ENCODE results near the gene KLKB1.

KLKB1 gene

DNA sequence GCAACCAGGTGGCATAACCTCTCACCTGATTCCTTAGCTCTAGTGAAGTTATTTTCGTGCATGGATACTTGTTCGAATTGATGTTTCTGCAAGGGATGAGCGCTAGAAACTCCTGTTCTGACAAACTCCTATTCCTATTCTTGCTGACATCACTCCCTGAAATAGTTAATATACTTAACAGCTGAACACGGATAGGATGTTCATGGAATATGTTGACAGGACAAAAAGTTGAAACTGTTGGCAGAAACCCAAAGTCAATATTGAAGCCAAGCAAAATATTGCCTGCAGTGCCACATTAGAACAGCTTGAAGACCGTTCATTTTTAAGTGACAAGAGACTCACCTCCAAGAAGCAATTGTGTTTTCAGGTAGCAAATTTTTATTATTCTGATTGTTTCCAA, at the start of gene KLKB1:
TSS of gene KLKB1 (plus strand) at position 287 of the 400 bp plus-strand sequence. CDS start 689 bp downstream, outside the sequence.
- no peak for DNase-seq

DNA sequence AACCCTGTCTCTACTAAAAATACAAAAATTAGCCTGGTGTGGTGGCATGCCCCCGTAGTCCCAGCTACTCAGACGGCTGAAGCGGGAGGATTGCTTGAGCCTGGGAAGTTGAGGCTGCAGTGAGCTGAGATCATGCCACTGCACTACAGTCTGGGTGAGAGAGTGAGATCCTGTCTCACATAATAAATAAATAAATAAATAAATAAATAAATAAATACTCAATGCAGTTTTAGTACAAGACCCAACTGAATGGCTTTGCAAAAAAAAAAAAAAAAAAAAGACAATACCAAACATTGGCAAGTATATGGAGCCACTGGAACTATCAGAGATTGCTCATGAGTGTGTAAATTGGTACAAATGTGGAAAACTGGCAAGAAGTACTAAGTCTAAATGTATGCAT, 39.2 kb upstream of the KLKB1 start:
- DNase-seq = no peak

DNA sequence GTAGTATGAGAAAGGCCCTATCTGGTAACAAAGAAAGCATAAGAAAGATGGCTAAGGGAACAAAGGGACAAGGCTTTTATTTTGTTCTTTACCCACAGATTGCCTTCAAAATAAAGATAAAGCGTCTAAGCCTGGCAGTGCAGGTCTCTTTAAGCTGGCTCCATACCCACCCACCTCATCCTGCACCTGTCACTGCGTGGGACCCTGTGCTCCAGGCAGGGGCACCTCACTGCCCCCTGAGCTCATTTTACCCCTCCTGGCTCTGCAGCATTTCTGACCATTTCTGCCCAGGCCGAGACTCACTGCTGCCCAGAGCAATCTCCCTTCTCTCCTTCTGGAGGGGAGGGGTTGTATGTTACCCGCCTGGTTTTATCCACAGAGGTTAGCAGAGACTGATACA, 37.7 kb upstream of the KLKB1 start:
- DNase-seq = no peak

DNA sequence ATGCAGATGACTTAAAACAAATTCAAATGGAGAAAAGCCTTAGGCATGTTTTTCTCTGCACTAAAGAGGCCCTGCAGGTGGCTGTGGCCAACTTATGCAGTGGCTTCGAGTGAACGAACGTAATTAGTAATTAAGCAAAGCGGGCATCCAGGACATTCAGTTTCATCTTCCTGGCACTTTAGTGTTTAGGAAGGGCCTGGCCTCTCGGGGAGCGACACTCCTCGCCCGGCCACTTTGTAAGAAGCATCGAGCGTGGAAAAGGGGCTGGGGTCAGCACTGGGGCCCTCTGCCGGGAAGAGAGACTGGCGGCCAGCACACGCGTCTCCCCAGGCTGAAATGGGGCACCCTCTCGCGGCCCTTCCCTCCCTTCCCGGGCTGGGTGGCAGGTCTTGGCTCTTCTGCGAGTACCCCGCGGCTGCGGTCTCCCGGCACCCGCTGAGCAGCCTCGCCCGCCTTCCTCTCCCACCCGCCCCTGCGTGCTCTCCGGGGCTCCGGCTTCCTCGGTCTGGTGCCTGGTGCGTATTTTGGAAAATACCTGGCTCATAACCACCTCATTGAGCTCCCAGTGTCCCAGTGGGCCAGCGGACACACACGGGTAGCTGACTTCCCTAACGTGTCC, 36.6 kb upstream of the KLKB1 start:
- DNase-seq = peak; percentile 1

DNA sequence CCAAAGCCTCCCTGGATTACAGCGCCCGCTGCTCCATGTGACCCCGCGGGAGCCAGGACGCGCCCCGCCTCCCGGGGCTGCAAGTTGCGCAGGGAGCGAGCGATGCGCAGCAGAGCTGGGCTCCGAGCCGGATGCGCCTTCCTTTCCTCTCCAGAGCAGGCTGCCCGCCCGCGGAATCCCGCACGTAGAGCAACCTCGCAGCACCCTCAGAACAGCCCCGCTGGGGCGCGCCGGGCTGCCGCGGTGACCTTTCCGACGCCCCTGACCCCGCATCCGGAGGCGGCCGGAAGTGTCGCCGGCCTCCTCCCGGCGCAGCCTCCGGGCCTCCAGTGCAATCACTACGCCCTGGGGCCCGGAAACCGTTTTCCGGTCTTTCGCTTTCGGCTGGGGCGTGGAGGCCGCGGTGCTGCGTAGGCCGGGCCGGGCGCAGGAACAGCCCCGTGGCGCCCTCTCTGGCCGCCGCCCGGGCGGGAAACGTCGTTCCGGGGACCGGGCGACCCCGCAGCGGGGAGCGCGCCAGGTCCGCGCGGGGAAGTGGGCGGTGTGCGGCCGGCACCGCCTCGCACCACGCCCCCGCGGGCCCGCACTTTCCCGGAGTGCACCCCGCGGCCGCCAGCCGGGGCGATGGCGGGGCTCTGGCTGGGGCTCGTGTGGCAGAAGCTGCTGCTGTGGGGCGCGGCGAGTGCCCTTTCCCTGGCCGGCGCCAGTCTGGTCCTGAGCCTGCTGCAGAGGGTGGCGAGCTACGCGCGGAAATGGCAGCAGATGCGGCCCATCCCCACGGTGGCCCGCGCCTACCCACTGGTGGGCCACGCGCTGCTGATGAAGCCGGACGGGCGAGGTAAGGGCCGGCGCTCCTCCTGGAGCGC, 35.9 kb upstream of the KLKB1 start, which contains the start of gene CYP4V2:
TSS of gene CYP4V2 (plus strand) at position 368 of the 866 bp plus-strand sequence. CDS start at position 625, 257 bp downstream.
- DNase-seq = peak; percentile 64

DNA sequence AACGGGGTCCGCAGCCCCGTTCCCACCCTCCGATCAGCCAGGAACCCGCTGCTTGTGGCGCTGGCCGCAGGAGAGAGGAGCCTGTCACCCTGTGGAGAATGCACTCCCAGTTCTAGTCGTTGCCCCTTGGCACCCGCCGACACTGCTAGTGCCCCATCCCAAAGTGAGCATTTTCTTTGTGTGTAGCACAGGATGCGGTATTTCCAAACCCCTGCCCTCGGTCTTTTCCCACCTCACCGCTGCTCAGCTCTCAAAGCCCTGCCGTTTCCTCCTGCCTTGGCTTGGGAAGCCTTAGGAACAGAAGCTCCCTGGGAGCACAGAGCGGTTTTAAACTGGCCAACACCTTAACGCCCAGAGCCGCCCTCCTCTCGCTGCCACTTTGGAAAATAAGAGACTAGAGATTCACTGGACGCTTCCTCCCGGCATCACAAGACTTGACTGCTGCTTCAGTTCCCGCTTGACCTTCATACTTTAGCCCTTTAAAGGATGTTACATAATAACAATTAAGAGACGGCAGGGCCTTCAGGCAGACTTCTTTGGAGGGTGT, 35.2 kb upstream of the KLKB1 start:
- DNase-seq = peak; percentile 24

DNA sequence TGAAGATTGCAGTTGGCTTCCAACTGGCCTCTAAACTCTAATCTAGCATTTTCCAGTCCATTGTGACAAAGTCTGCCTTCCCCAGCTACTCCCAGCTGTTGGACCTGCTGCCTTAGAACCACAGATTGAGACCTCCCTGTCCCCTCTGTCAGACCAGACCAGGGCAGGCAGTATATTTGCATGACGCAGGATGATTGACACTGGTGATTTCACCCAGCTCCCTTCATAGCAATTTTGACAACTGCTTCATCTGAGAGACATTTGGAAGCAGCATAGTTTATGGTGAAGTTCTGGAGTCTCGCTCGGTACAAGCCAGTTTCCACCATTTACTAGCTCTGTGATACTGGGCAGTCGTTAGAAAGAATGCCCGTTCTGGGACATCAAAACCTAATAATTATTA, 33.5 kb upstream of the KLKB1 start:
- no peak for DNase-seq

DNA sequence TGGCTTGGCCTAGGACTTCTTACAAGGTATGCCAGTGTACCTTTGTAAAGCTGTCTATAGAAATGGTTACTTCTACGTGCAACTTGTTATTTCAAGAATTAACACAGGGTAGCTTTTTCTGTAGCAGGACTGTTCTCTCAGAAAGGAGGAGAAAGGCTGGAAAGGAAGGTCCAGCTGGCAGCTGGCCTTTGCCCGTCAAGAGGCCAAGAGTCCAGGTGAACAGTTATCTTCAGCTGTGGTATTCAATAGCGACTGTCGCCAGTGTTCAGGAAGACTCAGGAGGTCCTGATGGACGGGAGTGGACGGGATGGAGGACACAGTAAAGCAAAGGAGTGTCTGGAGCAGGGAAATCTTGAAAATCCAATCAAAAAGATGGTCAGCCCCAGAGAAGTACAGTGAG, 31.2 kb upstream of the KLKB1 start:
- DNase-seq = no peak

DNA sequence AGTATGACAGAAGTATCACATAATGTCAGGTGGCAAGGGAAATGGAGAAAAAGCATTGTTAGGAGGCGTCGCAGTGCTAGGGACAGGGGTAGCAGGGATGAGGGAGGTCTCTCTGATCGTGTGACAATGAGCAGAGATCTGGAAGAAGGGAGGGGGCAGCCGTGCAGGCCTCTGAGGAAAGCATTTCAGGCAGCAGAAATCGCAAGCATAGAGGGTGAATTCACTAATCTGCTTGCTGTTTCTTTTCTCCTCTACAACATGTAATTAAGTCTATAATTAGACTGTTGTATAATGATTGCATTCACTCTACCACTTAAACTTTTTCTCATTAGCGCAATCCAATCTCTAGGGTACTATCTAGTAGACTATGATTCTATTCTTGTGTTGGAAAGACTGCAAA, 26.8 kb upstream of the KLKB1 start:
- DNase-seq = no peak

DNA sequence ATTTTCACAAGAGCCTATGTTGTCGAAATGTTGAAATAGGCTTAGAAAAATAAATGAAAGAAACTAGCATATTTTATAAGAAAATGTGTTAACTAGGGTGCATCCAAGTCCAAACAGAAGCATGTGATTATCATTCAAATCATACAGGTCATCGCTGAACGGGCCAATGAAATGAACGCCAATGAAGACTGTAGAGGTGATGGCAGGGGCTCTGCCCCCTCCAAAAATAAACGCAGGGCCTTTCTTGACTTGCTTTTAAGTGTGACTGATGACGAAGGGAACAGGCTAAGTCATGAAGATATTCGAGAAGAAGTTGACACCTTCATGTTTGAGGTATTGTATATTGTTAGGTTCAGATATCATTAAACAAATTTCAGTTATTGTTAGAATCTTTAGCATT, 26.3 kb upstream of the KLKB1 start:
- DNase-seq = no peak

DNA sequence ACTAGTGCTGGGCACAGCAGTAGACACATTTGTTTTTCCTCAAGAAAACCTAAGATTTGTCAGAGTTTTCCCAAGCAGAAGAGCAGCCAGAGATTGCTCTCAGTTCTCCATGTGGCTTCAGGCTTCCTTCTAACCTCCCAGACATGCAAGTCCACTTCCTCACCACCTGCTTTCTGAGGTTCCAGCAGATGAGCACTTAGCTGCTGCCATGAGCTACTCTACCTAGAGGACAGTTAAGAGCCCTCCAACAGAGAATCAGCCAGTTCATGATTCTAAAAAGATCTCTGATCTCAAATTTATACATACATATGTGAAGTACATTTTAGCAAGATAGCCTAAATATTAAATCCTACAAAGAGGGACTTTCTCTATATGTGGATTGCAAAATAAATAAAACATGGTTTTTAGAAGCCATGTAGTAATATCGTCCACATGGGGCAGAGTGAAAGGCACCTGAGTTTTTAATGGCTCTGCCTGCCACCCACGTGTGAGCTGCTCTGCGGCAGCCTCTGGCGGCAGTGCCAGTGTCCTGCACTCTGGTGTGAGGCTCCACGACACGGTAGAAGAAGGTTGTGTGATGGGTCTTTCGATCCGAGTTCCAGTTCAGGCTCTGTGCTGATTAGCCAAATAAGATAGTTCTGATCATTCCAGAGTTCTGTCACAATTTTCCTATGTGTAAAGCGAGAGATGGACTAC, 25.6 kb upstream of the KLKB1 start:
- DNase-seq = no peak

DNA sequence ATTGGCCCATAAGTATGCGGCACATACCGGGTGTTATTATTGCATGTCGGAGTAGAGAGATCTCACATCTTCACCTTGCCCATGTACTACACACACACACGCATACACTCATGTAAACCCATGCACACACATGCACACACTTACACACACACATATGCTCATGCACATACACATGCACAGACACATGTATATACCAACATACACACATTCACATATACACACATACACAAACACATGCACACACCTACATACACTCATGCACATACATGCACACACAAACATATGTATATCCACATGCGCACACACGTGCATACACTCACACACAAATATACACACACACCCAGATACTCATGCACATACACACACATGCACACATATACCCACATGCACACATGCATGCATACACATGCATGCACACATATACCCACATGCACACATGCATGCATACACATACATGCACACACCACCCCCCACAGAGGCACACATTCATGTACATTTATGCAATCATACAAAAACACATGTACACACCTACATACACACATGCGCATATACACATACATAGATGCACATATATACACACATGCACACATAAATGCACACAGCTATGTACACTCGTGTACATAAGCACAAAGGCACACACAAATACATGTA, 24.7 kb upstream of the KLKB1 start:
- DNase-seq = no peak

DNA sequence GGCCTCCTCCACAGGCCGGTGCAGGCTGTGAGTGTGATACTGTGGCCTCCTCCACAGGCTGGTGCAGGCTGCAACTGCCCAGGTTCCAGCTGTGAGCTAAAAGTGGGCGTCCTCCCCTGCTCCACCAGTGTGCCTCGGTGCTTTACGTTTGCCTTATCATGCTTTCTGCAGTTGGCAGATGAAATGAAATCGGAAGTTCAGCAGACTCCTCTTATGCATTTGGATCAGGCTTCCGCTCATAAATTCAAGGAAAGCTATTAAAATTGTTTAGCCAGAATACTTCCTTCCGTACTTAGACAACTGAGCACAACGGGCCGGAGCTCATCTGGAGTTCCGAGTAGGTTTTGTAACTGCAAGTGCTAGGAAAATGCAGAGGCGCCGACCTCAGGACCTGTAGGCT, 23.9 kb upstream of the KLKB1 start:
- no peak for DNase-seq

DNA sequence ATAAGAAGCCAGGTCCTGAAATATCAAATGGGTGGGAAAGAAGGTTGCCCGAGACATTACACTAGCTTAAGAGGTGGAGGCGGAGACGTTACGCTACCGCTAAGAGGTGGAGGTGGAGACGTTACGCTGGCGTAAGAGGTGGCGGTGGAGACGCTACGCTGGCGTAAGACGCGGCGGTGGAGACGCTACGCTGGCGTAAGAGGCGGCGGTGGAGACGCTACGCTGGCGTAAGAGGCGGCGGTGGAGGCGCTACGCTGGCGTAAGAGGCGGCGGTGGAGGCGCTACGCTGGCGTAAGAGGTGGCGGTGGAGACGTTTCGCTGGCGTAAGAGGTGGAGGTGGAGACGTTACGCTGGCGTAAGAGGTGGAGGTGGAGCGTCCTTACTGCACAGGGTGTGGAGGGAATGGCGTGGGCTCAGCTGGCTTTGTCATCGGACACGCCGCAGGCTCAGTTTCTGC, 23.2 kb upstream of the KLKB1 start:
- DNase-seq = no peak

DNA sequence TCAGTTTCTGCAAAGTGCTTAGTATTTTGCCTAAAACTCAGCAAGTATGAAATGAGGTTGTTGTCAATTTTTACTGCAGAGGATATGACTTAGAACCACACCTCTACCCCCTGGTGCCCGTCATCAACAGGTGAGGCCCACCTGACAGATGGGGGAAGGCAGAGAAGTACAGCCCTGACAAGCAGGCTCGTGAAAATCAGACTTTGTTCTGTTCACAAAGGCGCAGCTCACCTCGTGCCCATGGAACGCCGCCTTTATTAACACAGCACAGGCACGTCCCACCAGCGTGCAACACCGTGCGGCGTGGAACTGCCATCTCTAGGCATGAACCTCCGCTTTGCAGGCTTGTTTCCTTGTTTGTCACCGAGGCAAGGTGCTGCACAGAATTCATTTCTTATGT, 22.6 kb upstream of the KLKB1 start:
- DNase-seq = no peak

DNA sequence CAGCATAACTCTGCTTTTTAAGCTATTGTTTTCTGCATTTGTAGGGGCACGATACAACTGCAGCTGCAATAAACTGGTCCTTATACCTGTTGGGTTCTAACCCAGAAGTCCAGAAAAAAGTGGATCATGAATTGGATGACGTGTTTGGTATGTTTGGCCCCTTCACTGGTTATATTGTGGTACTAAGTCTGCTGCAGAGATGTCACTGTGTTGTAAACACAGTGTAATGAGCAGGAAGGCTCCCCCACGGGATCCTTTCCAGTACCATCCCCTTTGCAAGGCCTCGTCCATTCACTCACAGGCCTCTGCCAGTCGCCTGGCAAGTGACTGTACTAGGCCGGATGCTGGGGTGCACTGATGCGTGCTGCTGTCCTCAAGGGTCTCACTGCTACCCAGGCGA, 22.2 kb upstream of the KLKB1 start:
- DNase-seq = no peak

DNA sequence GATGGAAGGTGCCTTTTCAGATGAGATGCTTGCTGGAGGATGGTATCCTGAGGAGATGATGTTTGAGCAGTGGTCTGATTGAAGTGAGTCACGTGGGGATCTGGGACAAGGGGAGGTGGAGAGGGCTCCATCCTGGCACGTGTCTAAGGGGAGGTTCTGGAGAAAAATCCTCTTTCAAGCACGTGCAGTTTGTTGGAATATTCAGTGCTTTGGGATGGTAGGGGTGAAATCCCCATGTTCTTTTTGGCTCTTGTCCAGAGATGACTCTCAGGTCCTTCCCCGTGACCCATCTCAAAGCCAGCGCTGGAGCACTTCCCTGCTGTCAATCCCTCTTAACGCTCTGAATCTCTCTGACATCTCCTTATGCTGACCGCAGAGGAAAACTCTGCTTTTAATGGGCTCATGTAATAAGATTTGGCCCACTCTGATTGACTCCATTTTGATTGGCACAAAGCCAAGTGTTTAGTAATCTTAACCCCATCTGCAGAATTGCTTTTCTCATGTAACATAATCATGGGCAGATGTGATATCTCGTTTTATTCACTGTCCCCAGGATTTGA, 10.8 kb upstream of the KLKB1 start:
- DNase-seq = no peak

DNA sequence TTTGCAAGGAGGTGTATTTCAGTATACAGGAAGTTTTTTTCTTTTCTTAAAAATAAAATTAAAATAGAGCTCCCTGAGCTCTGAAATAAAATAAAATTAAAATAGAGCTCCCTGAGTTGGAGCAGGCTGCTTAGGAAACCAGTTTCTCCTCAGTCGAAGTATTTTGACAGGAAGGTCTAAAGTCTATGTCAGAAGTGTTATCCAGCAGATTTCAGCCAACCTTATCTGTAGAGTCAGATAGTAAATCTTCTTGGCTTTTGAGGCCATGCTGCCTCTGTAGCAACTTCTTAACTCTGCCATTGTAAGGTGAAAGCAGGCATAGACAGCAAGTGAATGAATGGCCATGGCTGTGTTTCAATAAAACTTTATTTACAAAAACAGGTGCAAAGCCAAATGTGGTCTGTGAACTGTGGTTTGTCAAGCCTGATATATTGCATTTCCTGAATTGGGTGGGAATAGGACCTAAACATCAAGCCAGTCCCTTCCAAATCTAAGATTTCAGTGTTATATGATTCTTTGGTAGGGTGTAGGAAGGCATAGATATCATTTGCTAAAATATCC, 9.5 kb upstream of the KLKB1 start:
- DNase-seq = no peak

DNA sequence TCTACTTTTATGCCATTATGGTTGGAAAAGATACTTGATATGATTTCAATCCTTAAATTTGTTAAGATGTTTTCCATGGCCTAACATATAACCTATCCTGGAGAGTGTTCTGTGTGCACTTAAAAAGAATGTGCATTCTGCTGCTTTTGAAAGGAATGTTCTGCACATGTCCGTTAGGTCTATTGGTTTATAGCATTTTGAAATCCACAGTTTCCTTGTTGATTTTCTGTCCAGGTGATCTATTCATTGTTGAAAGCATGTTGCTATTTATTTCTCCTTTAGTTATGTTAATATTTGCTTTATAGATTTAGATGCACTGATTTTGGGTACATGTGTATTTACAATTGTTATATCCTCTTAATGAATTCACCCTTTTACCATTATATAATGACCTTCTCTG, 5.7 kb upstream of the KLKB1 start:
- DNase-seq = no peak

DNA sequence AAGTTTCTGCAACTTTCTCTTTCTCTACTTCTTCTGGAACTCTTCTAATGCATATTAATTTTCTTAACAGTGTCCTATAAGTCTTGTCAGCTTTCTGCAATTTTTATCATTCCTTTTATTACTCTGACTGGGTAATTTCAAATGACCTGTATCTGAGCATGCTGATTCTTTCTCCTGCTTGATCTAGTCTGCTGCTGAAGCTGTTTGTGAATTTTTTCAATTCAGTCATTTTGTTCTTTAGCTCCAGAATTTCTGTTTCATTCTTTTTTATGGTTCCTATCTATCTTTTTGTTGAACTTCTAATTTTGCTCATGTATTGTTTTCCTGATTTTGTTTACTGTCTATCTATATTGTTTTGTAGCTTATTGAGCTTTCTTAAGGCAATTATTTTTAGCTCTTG, 1.5 kb upstream of the KLKB1 start:
- no peak for DNase-seq

DNA sequence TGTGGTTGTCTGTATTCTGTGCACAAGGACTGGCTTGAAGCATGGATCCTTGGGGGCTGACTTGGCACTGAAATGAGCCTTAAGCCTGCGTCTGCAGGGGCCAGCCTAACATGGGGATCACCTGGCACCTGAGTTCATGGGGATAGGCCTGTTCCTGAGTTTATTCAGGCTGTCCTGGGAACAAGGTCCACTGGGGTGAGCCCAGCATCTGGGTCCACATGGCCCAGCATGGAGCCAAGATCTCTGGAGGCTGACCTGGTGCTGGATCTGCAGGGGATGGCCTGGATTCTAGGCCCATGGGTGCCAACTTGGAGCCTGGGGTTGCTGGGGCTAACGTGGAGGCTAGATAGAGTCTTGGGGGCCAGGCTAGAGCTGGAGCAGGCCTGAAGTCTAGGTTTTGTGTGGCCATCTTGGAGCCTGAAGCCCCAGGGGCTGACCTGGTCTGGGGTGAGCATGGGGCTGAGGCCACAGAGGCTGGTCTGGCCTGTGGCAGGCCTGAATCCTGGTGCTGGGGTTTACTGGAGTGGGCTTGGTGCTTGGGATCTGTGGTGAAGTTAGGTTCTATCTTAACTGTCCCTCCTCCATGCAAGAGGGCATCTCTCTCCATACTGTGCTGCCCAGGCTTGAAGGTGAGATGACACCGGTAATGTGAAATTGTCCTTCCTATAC, 652 bp upstream of the KLKB1 start:
- DNase-seq = no peak
